GM13977 (cell line): ENCODE data around the gene DCLK3.

Experiments
- DNase-seq: peaks from one replicate; pipeline ENCODE4 v3.0.0; 2012; ENCODE audit warnings: low spot score
- CTCF ChIP-seq: IDR thresholded peaks from 2 replicates; pipeline ENCODE4 v1.5.1; 2012; ENCODE audit warnings: mild to moderate bottlenecking, control low read depth; ENCODE audit not compliant: insufficient read depth; ENCODE audit errors: extremely low read depth, missing control alignments
- in situ Hi-C: fragments of 300-500 bp; cut with MboI; formaldehyde crosslinking; loops from one replicate; pipeline ENCODE4 v1.12.0; 2022; ENCODE audit warnings: low sequenced_read_pairs, low pct_unique_long_range_greater_than_20kb, mixed read lengths, inconsistent platforms; ENCODE audit not compliant: unreplicated experiment

The DCLK3 gene

GRCh38 chr3:36763850-36764703, at the start of gene DCLK3:
Gene DCLK3 (minus strand): TSS chr3:36764553. CDS start chr3:36764263, 290 bp downstream.
- DNase-seq: no peak
- TF ChIP-seq CTCF: no peak
- in situ Hi-C loops: no loop called here

GRCh38 chr3:36813305-36813704, 49.0 kb upstream of the DCLK3 start:
- no peak for TF ChIP-seq CTCF

GRCh38 chr3:36812240-36812639, 47.9 kb upstream of the DCLK3 start:
- no peak for DNase-seq
- in situ Hi-C loops: no loop called here
- no peak for TF ChIP-seq CTCF

More at GRCh38 chr3:36813305-36813704, 49.0 kb upstream of the DCLK3 start:
- no peak for DNase-seq
- in situ Hi-C loops: no loop called here

- in situ Hi-C loops: no loop called here
- DNase-seq: no peak
- TF ChIP-seq CTCF: no peak
Measured at GRCh38 chr3:36811768-36812167, 47.4 kb upstream of the DCLK3 start.

GRCh38 chr3:36804295-36805055, 40.1 kb upstream of the DCLK3 start:
- TF ChIP-seq CTCF: no peak
- no peak for DNase-seq
- in situ Hi-C loops: no loop called here

- no peak for DNase-seq
- TF ChIP-seq CTCF: no peak
- in situ Hi-C loops: no loop called here
Measured at GRCh38 chr3:36803091-36803791, 38.9 kb upstream of the DCLK3 start.
